NCI-H524 (cell line): ENCODE data around the gene IGSF3.

Source experiments
- DNase-seq, 2 experiments: peaks; one replicate each; lab custom pipeline; 2025; lab: John Stamatoyannopoulos, UW

Gene IGSF3

DNA sequence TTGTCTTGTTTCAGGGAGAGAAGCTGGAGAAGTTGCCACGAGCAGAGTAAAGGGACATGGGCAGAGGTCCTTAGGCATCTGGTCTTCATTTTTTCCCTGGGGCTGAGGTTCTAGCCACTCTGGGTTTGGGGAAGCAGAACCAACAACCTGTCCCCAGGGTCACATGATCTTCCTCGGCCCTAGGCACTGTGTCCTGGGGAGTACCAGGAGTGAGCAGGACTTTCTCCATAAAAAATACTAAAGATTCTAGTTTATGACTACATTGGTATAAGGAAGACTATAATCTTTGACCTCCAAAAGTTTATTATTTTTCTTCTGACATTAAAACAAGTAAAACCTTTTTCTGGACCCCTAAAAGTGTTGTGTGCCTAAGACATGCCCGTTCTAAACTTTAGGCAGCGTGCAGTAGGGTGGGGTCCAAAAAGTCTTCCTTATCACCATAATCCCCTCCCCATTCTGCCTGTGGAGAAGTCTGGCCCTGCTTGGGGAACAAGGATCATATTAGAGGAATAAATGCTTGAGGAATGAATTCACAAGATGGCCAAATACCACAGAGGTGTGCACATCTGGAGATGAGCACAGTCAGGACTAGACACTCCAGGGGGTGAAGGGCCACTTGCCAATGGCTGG is 19.3 kb upstream of the IGSF3 start:
- DNase-seq = no peak

DNA sequence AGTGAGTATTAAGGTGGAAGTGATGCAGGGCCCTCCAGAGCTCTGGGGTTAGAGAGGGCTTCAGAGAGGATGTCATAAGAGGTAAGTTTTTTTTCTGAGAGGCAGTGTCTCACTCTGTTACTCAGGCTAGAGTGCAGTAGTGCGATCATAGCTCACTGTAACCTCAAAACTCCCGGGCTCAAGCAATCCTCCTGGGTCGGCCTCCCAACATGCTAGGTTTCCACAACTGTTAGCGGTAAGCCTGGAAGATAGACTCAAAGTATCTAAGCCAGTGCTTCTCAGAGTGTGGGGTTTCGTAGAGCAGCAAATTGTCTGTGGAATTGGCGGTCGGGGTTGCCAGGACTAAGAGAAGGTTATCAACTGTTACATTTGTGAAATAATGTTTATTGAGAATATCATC is 18.6 kb upstream of the IGSF3 start:
- no peak for DNase-seq

DNA sequence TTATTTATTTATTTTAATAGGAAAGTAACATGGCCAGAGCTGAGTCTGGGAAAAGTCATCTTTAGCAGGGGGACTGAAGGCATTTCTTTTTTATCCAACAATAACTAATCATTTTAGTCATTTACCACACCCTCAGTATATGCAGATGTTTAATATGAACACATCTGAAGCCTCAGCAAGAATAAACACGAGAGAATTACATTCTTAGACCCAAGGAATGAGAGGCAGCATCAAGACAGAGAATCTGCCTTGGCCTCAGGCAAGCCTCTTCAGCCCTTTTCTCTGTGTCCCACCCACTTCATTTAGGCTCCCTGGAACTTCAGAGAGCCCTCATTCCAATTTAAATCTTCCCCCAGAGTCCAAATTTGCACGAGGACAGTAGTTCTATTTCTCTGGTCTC is 17.0 kb upstream of the IGSF3 start:
- DNase-seq = no peak

DNA sequence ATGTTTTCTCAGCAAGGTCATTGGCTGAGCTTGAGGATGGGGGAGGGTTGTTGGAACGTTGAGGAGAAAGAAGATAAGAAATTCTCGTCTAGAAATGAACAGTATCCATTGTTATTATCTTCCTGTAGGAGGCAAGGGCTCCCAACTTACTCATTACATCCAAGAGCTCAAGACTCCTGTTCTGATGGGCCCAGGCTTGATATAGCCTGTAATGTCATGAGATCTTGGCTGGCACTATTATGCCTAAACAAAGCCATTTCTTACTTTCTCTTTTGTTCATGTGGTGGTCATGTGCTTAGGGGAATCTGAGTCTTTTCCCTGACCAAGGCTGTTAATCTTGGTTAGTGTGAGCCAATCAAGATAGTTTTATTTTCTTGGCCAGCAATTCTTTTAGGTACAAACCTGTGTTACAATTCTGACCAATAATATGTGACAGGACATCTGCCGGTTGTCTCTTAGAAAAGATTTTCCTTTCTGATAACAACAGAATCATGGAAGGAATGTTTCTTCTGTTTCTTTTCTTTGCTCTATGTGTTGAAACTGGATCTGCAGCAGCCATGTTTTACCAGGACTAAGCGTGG is 15.2 kb upstream of the IGSF3 start:
- DNase-seq = no peak

DNA sequence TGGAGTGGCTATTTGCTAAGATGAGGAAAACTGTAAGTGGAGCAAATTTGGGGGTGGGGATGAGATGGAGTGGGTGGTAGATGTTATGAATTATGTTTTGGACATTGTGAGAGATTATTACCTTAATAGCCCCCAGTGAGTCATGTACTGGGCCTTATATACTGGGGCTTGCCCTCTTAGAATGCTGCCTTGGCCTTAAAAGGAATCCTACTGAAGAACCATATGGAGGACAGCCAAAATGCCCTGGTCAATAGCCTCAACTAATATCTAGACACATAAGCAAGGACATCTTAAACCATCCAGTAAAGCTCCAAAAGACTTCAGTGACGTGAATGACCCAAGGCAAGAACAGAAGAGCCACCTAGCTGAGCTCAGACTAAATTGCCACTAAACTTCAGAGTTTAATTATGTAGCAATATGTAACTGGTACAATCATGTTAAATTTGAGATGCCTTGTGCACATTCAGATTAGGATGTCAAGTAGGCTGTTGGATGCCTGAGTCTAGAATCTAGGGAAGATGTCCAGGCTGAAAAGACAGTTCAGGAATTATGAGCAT is 13.9 kb upstream of the IGSF3 start:
- DNase-seq = no peak

DNA sequence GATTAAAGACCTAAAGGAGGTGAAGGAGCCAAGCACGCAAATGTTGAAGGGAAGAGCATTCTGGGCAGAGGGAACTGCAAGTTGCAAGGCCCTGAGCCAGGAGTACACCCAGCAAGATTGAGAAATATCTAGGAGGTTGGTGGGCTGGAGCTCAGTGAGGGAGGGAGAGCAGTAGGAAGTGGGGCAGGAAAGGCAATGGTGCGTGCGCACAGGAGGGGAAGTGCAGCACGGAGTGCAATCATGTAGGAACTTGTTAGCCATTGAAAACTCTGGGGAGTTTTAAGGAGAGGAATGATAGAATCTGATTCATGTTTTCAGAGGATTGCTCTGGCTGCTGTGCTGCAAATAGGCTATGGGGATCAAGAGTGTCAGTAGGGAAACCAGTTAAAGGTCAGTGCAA is 13.2 kb upstream of the IGSF3 start:
- DNase-seq = no peak

DNA sequence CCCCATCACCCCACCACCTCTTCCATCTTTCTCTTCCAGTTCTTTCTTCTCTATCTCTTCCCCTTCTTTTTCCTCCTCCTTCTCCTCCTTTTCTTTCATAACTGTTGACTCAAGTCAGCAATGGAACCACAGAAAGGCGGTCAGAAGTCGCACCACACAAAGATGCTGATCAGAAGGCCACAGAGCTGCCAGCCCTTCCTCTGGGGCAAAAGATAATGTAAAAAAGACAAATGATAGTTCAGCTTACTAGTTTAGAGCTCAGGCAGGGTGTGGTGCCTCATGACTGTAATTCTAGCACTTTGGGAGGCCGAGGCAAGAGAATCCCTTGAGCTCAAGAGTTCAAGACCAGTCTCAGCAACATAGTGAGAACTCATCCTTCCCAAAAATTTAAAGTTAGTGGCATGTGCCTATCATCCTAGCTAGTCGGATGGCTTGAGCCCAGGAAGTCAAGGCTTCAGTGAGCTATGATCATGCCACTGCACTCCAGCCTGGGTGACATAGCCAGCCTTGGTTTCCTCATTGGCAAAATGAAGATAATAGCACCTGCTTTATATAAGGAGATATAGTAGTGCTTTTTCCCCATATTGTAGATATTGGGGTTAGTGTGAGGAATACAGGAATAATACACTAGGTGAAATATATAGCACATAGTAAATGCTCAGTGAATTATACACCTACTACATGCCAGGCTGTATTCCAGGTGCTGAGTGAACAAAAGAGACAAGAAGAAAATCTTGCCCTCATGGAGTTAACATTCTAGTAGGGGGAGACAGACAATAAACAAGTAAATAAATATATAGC is 12.5 kb upstream of the IGSF3 start:
- no peak for DNase-seq

DNA sequence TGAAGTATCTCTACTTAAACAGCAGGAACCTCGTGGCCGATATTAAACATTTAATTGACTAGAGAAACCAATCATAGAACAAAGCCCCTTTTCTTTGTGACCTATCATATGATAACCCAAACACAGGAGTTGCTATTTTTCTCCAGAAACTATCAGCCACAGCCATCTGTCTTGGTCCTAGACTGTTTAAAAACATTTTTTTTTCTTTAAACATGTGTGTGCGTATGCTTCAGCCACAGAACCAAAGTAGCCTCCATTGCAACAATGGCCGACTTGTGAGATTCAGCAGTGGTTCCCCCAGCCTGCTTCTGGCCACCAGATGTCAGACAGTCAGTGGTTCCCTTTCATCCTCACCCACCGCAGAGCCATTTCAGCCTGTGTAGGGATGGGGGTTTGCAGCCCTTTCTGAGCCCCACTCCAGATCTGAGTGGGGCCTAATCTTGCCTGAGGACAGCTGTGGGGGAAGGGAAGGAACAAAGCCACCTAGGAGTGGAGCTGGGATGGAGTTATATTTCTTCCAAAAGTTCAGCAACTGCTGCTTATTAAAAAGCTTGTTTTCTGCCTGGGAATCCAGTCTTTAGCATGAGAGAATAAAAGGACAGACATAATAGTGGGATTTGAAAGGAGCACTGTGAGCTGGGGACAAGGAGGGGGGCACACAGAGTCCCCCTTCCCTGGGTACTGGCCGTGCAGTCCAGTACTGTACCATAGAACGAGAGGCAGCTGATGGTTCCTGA is 11.7 kb upstream of the IGSF3 start:
- DNase-seq = peak in 1 of 2 experiments; percentile 65

DNA sequence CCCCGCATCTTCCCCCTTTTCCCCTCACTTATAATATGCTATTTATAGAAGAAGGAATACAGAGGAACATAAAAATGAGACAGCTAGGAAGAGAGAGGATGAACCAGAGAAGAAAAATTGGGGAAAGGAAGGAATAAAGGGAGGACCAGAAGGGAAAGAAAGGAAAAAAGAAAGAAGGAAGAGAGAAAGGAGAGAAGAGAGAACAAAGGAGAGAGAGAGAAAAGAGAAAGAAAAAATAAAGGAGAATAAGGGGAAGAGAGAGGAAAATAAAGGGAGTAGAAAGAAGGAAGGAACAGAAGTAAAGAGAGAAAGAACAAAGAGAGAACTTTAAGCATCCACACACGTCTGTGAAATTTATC is 11.2 kb upstream of the IGSF3 start:
- DNase-seq = no peak

DNA sequence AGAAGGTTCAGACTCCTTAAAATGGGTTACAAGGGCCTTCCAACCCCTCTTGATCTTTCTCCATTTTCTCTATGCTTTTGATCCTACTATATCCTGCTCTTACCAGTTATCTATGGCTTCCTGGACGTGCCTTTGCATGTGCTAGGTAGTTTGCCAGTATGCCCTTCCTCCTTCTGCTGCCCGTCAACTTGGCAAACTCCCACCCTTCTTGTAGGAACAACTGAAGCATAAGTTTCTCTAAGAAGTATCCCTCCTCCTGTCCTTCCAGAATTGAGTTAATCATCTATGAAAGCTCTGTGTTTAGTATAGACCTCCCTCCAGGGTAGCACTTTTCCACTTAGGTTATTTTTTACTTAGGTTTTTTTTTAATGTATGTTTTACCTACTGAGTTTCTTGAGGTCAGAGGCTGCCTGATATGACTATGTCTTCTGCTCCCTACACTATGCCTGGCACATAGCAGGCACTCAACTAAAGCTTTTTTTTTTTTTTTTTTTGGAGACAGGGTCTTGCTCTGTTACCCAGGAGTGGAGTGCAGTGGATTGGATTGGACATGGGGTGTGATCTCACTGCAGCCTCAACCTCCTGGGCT is 10.0 kb upstream of the IGSF3 start:
- DNase-seq = no peak

DNA sequence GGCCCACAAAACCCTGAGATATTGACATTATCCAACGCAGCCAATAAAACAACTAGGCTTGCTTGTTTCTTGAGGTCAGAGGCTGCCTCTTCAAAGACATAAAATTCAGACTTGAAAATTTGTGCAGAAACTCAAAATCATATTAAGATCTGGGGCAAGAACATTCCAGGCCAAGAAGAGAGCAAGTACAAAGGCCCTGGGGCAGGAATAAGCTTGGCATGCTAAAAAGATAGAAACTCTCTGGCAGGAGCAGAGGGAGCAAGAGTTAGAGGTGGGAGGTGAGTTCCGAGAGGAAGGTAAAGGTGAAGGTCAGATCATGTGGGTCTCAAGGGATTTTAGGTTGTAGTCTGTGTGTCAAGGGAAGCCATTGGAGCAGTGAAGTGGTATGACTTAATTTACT is 8.8 kb upstream of the IGSF3 start:
- no peak for DNase-seq

DNA sequence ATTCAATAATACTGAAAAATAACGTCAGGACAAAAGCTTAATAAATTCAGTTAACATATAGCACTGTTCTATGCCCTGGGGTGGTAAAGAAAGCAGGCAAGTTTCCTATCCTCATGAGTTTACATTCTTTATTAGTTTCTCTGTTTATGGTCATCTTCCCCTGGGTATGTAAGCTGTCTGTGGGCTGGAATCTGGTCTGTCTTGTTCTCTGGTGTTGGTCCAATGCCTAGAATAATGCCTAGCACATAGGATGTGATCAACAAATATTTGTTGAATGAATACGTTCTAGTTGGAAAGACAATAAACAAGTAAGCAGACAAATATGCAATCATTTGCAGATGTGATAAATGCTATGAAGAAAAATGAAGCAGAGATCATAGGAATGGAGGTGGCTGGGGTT is 7.2 kb upstream of the IGSF3 start:
- DNase-seq = no peak

DNA sequence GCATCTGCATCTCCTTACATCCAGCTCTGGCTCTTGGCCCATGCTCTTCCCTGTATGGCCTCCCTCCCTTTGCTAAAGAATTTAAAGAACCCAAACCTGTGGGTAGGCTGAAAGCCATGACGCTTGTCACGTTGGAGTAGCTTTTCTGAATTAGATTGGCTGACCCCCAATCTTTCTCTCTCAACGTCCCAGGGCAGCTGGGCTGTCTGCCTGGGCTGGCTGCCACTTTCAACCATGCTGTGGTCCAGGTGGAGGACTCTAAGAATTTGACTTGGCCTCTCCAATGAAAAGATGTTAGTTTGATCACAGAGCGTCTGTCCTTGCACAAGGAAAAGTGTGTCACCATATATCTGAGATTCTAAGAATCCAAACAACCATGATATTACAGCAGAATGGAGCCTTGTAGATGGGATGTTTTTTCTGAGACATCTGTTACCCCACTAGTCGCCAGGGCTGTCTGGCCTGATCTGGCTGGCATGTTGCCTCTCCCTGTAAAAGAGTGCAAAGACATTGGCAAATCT is 6.5 kb upstream of the IGSF3 start:
- DNase-seq = peak in 1 of 2 experiments; percentile 6

DNA sequence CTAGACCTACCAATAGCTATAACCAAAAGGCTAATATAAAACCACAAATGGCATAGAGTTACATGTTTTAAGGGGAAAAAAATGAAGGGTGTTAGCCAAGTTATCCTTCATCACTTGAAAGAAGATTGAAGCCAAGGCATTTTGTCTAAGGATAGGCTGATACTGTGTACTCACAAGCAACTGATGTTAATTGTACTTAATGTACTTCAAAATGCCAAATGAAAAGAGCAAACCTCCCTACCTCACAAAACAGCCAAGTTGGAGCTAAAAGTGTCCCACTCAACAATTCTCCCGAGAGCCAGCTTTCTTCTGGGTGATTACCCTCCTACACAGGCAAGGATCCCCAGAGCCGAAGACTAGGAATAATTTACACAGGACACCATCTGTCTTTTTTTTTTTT is 4.4 kb upstream of the IGSF3 start:
- DNase-seq = peak; percentile 47 to 73

DNA sequence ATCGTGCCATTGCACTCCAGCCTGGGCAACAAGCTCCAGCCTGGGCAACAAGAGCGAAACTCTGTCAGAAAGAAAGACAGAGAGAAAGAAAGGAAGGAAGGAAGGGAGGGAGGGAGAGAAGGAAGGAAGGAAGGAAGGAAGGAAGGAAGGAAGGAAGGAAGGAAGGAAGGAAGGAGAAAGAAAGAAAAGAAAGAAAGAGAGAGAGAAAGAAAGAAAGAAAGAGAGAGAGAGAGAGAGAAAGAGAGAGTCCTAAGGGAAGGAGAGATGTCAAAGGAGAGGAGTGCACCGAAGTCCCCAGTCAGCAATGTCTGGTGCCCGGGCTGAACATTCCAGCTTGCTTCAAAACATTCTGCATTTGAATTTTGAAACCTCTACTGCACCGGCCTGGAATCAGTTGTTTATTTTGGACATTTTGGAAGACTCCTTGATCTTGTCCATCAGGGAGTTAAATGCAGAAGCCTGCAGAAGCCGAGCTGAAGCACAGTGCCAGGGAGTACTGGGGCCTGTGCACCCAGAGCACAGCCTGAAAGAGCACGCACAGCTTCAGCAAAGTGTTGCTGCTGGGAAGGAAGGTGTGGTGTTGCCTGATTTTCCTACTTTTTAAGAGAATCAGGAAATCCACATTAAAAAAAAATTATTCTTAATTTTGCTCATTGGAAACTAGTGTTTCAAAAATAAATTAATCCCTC is 3.7 kb upstream of the IGSF3 start:
- no peak for DNase-seq

DNA sequence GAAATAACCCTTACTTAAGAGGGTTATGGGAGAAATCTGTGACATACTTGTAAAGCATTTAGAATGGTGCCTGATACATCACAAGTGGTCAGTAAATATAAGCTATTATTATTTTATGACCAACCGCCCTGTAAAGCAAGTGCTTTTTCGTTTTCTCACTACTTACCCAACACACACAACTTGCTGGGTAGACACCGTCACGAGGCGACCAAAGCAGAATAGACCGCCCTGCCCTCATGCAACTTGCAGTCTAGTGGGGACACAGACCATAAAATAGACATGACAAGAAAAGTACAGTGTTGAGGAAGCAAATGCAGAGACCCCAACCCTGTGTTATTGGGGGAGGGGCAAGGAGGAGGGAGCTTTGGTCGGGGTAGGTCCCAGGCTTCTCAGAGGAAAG is 744 bp upstream of the IGSF3 start:
- DNase-seq = no peak

DNA sequence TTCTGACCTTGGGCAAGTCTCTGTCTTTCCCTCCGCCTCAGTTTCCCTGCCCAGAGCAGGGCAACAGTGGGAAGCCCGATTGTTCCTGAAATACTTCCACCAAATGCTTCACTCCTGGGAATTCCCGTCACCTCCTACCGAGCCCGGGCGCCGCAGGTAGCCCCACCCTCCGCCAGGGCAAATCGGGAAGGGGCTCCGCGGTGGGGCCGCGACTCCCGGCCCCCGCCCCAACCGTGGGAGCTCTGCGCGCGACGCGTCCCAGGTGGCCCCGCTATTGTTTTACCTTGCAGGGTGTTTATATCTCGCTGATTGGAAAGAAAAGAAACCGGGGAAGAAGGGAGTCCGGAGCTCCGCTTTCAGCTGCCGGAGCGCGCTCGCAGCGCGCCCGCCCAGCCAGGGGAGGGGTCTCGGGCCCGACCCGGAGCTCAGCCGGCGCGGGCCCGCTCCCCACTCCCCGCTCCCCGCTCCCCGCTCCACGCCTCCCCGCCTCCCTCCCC is 407 bp downstream of the IGSF3 start:
- peak in 1 of 2 experiments; percentile 38 for DNase-seq

DNA sequence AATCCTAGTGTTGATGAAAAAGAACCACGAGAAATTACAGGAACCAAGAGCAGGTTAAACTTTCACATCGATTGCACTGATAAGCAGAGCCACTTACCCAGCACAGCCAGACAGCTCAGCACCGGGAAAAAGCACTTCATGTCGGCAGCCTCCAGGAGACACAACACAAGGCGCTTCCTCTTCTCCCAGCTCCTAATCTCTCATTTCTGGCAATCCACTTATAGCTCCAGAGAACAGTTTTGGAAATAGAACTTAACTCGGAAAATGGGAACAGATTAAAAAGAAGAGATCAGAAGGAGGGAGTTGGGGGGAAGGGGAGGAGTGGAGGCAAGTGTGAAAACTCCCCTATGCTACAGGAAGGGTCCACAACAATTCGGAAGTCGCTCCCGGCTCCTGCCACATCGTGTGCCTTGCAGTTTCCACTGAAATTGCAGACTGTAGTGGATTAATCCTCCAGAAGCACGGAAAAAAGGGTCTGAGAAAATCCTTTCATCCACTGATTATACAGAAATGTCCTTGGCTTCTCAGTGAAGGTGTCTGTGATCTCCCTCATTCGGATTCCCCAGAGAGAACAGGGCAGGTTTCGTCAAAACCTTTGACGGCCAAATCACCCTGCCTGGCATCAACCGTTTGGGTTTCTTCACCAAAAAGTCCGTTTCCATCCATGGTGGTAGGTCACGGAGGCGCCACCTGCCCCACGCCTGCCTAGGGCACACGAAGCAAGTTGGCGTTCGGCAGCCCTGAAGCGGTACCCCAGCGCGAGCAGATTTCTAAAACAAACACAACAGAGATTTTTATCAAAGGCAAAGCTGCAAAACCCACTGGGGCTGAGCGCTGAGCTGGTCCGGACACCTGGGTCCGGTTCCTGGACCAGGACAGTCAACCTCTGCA is 1.1 kb downstream of the IGSF3 start:
- DNase-seq = peak in 1 of 2 experiments; percentile 51

DNA sequence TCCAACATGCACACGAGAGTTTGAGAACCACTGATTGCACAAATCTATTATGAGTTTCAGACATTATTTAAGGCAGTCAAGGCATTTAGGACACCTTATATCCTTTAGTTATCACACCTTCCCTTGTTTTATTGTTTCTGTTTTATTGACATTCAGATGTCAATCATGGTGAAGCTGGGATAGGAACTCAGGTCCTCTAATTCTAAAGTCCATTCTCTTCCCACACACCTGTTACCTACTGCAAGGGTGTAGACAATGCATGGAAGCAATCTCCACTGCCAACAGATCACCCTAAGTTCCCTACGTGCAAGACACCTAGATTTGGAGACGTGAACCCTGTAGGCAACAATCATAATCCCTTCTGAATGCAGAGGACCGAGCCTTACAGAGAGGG is 2.6 kb downstream of the IGSF3 start:
- DNase-seq = no peak

DNA sequence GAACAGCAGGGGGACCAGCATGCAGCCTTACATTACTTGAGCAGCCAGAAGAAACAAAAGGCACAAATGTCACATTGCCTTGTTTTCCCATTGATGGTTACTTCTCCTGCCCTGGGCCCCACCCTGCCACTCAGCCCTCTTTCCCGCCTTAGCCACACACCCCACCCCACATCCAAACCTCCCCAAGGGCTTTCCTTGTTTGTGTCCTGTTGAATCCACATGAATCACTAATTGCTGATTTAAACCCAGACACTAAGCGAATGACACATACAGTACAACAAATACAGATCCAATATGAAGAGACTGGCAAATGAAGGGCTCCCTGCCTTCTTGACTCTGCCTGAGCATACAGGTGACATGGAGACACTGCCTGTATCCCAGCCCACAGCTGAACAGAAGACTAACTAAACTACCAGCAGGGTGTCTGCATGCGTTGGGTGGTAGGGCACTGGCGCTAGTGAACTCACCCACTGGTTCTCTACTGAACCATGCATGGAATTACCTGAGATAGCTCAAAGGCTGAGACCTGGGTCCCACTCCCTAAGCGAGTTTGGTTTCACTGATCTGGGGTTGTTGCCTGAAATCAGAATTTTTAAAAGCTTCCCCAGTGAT is 3.1 kb downstream of the IGSF3 start:
- no peak for DNase-seq
